BE2C (cell line): ENCODE data around the gene ZCCHC14.

Experiments used
- DNase-seq: peaks from one replicate; pipeline ENCODE4 v3.0.0-alpha.2; 2020
- H3K27me3 ChIP-seq: fragments of 250-450 bp; sonication (Bioruptor Pico); 2 replicates; pipeline ENCODE4 v1.5.1; 2020; ENCODE audit warnings: mild to moderate bottlenecking
- H3K36me3 ChIP-seq: fragments of 250-450 bp; sonication (Bioruptor Pico); 2 replicates; pipeline ENCODE4 v1.5.1; 2020; ENCODE audit warnings: mild to moderate bottlenecking
- H3K4me1 ChIP-seq: fragments of 250-450 bp; sonication (Bioruptor Pico); 2 replicates; pipeline ENCODE4 v1.5.1; 2020
- H3K4me3 ChIP-seq: 2 replicates; pipeline ENCODE4 v1.5.1; 2011; ENCODE audit warnings: low read depth, low read length
- H3K9me3 ChIP-seq: fragments of 250-450 bp; sonication (Bioruptor Pico); 2 replicates; pipeline ENCODE4 v1.5.1; 2020
- CTCF ChIP-seq: IDR thresholded peaks from 2 replicates; pipeline ENCODE4 v1.5.1; 2012; ENCODE audit warnings: mild to moderate bottlenecking, low read depth, low read length

ZCCHC14 gene

GRCh38 chr16:87426423-87427215 lies 66.2 kb downstream of the ZCCHC14 start:
- TF ChIP-seq CTCF: no peak
- H3K27me3 ChIP-seq: no peaks in the 10 kb centered on the region
- H3K4me3 ChIP-seq: no peak overlapping the region
- no peak for DNase-seq
- H3K4me1 ChIP-seq: no peaks in the 10 kb centered on the region
- H3K9me3 ChIP-seq: no peaks in the 10 kb centered on the region
- peaks cover 22% of the 10 kb centered on the region for H3K36me3 ChIP-seq

DNA sequence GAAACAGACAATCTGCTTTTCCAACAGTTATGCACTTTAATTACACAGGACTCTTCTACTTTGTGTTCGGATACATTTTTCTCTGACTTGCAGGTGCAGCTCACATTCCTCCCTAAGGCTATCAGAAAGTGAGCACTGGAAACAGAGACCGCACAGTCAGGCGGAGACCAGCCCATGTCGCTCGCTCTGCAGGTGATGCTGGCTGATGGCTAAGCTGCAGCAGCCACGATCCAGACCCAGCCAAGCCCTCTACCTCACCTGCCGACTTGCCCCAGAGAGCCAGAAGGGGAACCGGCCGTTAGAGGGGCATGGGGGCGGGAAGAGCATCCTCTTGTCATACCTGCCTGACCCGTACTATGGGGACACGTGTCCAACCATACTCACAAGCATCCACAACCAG lies 66.9 kb downstream of the ZCCHC14 start:
- H3K27me3 ChIP-seq: no peaks in the 10 kb centered on the region
- H3K36me3 ChIP-seq: peaks cover 25% of the 10 kb centered on the region
- no peak for TF ChIP-seq CTCF
- no peak overlapping the region for H3K4me3 ChIP-seq
- H3K9me3 ChIP-seq: no peaks in the 10 kb centered on the region
- DNase-seq: no peak
- H3K4me1 ChIP-seq: no peaks in the 10 kb centered on the region

DNA sequence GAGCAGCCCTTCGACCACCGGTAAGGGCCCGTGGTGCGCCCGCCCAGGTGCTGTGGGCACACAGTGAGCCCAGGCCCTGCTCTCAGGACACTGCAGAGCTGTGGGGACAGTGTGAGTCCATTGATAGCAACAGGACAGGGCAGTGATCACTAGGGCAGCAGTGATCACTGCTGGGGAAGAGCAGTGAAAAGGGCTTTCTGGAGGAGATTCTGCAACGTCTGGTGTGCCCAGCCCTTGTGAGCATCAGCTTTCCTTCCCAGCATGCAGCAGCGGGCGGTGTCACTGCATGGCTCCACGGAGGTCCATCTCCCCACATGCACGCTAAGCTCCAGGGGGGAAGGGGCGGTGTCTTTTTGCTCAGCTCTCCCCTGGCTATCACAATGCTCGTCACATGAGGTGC lies 68.6 kb downstream of the ZCCHC14 start:
- H3K4me1 ChIP-seq: no peaks in the 10 kb centered on the region
- peaks cover 29% of the 10 kb centered on the region for H3K36me3 ChIP-seq
- no peaks in the 10 kb centered on the region for H3K9me3 ChIP-seq
- H3K4me3 ChIP-seq: no peak overlapping the region
- no peak for DNase-seq
- no peaks in the 10 kb centered on the region for H3K27me3 ChIP-seq
- TF ChIP-seq CTCF: no peak

DNA sequence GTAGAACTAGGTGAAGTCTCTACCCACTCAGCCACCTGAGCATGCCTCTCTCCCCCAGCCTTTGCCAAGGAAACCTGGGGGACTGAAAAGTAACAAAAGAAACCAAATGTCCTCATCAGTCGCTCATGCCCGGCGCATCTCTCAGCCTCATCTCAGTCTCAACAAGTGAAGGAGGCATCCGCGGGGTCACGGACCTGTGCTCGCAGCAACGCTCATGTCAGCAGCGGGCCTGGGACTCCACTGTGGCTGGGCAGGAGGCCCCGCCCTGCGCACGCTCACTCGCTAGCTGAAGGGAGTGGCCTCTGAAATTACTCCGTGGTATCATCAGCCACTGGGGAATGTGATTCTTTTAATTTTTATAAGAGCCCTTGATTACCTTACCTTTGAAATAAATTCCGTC lies 69.4 kb downstream of the ZCCHC14 start:
- DNase-seq: no peak
- no peaks in the 10 kb centered on the region for H3K9me3 ChIP-seq
- no peaks in the 10 kb centered on the region for H3K4me1 ChIP-seq
- no peaks in the 10 kb centered on the region for H3K27me3 ChIP-seq
- no peak for TF ChIP-seq CTCF
- H3K36me3 ChIP-seq: peaks cover 30% of the 10 kb centered on the region
- no peak overlapping the region for H3K4me3 ChIP-seq

DNA sequence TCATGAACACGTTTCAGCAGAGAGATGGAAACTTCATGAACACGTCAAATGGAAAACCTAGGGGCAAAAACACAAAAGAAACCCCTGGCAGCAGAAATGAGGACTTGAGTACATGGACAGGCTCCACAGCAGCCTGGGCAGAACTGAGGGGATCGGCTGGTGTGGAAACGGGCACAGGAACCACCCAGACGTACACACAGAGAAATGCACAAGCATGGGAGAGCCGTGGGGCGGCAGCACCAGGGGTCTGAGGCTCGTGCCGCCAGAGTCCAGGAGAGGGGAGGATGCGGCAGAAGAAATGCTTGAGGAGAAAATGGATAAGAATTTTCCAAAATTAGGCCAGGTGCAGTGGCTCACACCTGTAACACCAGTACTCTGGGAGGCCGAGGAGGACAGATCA lies 70.7 kb downstream of the ZCCHC14 start:
- no peak for TF ChIP-seq CTCF
- Histone ChIP-seq H3K9me3 (no peaks in the 10 kb centered on the region), H3K4me3 (no peak overlapping the region), H3K4me1 (no peaks in the 10 kb centered on the region), H3K27me3 (no peaks in the 10 kb centered on the region), H3K36me3 (peaks cover 41% of the 10 kb centered on the region)
- no peak for DNase-seq
